GM10847 (cell line): ENCODE results near the gene MAP3K4.

ENCODE experiments used
- POLR2A ChIP-seq: IDR thresholded peaks from 2 replicates; pipeline ENCODE4 v1.6.1; 2011; ENCODE audit not compliant: insufficient read length; ENCODE audit errors: extremely low read depth

MAP3K4 gene

DNA sequence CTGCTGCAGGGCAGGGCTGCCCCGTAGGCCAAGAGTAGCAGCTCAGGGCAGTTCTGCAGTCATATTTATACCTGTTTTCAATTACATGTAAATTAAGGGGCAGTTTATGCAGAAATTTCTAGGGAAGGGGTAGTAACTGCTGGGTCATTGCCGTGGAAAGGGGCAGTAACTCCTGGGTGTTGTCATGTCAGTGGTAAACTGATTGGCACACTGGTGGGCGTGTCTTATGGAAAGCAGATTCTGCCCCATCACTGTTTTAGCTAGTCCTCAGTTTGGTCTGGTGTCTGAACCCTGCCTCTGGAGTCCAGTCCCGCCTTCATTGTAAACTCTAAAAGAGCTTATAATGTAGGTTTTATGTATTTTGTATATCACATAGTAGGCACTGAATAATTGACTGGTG, 22.1 kb downstream of the MAP3K4 start:
- no peak for TF ChIP-seq POLR2A

DNA sequence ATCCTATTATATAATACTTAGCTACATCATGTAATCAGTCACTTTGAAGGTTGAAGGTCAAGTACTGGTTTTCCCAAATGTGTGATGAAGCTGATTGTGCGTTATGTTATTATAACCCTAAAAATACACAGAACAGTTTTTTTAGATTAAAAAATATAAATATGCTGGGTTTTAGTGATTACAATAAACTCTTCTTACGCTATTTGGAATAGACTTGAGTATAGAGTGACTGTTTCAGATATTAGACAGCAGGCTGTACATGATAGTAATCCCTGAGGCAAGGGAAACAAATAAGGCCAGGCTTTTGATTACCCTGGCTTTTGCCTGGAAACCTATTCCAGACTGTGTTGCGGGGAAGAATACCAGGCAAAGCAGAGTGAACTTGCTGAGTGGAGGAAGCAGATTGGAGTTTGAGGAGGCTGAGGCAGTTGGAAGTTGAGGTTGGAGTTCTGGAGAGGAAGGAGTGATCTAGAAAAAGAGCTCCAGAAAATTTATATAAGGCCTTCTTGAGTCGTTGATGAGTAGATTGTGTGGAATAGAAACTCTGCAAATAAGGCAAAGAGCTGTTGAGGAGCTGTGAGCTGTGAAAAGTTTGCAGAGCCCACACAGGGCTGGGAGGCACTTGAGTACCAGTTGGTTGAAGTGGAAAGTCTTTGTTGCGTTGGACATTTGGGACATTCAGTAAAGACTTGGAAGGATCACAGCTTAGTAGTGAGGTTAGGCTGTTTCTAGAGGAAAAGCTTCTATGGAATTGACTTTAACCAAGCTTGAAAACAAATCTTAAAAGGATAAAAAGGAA, 26.4 kb downstream of the MAP3K4 start:
- no peak for TF ChIP-seq POLR2A

DNA sequence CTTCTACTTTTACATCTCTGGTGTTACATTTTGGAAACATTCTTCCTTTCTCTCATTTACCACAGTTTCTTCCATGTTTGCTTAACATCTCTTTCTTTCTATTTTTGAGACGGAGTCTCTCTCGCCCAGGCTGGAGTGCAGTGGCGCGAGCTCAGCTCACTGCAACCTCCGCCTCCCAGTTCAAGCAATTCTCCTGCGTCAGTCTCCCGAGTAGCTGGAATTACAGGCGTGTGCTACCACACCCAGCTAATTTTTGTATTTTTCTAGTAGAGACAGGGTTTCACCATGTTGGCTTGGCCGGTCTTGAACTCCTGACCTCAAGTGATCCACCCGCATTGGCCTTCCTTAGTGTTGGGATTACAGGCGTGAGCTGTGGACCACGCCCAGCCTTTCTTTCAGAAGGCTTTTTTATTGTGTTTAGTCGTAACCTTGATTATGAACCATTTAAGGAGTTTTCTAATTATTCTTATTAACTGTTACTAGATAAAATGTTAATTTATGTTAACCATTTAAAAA, 27.8 kb downstream of the MAP3K4 start:
- no peak for TF ChIP-seq POLR2A

DNA sequence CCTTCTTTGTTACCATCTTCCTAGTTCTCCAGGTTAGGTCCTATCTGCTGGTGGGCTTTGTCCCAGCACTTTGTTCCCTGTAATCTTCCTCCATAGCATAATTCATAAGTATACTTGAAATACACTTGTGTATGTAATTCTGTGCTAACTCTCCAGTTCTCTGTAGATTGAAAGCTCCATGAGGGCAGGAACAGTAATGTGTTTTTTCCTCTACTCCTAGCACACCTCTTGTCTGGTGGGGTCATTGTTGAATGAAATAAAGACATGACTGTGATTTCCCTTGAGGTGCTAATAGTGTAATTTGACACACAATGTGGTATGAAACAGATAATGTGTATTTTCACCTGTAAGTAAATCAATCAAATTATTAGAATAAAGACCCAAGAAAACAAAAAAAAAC, 30.0 kb downstream of the MAP3K4 start:
- TF ChIP-seq POLR2A, result no peak

DNA sequence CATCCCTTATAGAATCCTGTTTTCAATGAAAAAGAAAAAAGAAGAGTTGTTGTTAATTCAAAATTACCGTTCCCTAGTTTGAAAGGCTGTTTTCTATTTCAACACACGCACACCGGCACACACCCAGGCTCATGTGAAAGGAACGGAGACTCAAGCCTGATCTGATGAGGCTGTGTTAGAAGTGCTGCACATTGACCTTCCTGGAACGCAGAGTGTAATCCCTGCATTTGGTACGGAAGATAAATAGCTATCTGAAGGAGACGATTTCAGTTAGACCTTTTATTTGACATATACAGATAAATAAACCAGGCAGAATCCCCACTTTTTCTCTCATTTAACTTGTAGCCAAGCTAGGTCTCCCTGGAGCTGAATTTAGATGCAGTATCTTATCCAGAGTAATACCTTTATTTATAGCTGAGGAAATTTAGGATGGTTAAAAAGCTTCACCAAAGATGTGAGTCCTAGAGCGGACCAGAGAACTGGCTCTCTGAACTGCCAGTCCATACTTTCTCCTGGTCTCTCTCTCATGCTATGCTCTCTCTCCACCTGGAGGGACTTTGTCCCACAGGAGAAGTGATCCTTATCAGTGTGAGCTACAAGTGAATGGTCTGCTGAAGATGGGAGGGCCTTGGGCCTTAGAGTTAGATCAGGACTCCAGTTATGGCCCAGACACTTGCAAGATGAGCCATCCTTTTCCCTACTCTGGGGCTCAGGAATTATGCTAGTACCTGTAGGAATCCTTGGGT, 30.6 kb downstream of the MAP3K4 start:
- TF ChIP-seq POLR2A, result no peak

DNA sequence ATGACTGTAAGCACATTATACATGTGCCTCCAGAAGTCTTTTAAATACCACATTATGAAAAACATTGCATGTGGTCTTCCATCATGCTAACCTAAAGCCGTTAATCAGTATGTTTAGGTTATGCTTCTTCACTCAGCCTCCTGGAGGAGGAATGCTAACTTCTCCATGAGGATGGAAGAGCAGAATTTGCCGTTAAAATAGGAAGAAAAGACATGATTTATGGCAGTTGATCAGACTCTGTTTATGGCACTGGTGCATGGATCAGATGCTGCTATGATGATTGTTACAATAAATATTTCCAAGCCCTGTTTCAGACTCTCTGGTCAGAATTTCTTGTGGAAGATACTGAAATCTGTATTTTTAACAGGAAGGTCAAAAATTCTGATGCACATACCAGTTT, 31.7 kb downstream of the MAP3K4 start:
- TF ChIP-seq POLR2A, result no peak

DNA sequence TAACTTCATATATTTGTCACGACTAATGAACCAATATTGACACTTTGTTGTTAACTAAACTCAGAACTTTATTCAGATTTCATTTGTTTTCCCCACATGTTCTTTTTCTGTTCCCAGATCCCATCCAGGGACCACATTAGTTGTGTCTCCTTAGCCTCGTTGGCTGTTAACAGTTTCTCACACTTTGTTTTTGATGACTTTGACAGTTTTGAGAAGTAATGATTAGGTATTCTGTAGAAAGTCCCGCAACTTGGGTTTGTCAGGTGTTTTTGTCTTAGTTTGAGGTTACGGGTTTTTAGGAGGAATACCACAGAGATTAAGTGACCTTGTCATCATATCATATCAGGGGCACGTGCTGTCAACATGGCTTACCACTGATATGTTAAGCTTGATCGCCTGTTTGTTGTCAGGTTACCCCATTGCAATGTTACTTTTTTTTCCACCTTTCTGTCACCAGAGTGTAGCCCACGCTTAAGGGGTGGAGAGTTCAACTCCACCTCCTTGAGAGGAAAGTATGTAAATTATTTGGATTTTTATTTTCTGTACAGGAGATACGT, 32.9 kb downstream of the MAP3K4 start:
- TF ChIP-seq POLR2A, result no peak

DNA sequence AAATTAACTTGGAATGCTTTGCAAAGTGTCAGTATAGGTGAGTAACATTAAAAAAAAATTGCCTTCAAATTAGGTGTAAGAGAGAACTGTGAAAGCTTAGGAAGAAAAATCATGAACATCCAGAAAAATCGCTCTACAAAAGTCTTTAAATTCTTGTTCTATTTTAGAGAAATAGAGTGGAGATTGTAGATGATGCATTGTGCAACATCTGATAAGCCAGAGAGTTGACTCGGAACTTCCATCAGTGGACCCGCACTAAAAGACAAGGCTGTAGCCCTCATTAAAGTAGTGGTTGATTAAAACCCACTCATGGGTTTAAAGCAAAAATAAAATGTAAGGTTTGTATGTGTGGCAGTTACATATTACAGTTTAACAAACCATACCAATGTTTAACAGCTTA, 35.8 kb downstream of the MAP3K4 start:
- no peak for TF ChIP-seq POLR2A

DNA sequence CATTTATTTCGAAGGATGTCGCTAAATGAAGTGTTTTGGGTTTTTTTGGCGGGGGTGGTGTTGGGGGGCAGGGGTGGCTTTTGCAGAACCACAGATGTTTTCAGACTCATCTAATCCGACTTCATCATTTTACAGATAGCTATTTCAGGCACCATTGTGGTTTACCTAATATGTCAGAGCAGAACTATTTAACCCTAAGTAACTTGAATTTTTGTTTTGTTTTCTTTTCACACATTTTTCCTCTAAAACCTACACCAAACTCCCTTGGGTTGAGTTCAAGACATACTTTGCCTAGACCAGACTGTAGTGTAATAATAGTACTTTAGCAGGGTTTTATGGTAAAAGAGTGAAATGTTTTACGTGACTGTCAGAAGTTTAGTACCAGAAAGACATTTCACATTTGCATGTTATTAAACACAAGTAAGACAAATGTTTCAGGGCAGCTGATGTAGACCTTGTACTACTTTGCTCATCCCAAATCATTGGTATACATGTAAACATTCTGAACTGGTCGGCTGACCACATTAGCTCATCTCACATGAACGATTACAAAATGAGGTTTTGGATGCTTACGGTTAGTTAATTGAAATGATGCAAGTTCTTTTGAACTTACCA, 37.7 kb downstream of the MAP3K4 start:
- TF ChIP-seq POLR2A, result no peak

DNA sequence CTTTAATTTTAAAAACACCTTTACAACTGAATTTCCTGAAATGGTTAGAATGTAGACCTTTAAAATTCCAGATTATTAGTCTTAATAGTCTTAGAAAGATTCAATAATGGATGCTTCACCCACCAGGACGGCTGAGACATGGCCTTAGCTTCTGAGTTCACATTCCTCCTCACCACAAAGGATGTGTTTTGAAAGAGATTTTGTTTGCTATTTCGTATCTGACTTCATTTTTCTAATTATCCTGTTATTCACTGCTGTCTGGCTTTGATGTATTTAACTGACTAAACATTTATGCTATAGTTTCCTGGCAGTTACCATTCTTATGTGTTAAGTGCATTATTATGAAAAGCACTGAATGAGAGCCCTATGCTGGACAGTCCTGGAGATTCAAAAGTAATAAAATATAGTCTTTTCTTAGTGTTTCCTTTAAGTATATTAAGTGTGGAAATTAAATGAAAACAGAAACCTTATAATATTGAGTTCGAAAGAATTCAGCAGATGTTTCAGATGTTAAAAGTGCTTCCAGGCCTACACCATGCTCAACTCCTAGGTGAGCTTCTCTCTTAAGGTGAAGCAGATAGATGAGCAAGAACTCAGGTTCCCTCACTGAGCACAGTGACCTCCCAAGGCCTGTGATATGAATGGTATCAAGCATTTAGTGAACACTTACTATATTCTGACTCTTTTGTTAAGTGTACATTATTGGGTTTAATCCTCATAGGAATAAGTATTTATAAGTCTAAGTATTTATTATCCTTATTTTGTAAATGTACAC, 40.3 kb downstream of the MAP3K4 start:
- no peak for TF ChIP-seq POLR2A

DNA sequence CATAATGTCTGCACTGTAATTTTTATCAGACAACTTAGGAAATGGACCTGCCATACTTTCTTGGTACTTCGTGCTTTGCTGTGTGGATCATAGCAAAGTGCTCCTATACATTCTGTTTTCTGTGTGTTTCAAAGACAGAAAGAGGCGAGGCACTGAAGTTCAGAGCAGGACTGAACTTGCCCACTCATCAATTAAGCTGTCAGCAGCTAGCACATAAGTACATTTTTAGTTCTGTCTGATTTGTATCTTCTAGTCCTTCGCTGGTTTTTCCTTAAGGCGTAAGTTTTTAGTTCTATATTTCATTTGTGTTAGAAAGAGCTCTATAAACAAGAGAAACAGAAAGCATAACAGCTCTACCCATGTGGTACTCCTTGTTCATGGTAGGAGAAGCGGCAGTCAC, 42.1 kb downstream of the MAP3K4 start:
- no peak for TF ChIP-seq POLR2A

DNA sequence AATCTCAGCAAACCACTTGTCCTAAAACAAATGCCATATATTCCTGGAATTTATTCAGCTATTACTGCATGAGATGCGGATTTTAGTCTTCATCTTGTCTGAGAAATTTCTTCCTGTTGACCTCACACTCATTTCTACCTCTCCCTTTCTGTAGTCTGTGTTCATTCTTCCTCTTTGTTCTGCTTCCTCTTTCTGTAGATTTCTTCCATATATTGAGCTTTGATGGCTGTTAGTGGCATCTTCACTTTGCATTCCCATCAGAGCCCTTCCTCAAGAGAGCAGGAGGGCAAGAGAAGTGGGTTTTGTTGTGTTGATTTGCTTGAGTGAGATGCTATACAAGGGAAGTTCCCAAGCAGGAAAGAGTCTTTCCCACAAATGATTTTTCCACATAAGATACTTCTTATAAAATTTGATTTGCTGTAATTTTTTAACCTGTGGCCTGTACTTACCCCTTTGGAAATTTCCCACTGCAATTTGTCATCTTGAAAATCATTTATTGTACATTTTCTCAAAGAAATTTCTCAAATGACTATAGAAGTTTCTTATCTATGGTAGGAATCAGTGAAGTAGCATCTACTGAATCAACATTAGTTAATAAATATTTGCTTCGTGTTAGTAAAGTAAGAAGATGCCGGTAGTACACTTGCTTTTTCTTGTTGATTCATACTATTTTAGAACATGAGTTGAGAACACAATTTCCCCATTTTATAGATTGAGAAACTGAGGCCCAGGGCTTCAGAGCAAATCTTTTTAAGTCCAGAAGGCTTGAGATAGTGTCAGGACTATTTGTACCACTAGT, 43.8 kb downstream of the MAP3K4 start:
- TF ChIP-seq POLR2A, result no peak

DNA sequence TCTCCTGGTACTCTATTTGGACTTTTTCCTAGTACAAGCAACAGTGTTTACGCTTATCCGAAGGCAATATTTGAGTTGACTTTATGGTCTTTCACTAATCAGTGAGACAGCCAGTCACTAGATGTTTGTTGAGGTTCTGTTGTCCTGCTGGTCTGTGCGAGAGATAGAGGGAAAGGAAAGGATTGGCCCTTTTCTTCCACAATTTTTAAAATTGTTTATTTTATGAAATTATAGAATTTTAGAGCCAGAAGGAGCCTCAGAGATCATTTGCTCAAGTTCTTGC, 44.4 kb downstream of the MAP3K4 start:
- TF ChIP-seq POLR2A, result no peak

DNA sequence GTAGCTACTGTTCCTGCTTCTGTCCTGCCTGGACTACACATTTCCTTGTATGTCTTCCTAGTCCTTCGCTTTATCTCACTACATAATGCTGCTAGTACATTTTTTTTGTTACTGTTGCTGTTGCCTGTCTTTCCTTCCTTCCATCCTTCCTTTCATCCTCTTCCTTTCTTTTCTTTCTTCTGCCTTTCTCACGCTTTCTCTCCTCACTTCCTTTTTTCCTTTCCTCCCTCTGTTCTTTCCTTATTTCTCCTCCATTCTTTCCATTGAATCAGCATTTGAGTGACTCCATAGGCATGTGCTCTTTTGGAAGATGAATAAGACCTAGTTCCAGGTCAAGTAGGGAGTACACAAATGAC, 46.3 kb downstream of the MAP3K4 start:
- TF ChIP-seq POLR2A, result no peak
